Left lung (tissue), 10 donors: ENCODE results near the gene ANGEL2. TPM values are rescaled to one million over a fixed set of nuclear protein-coding genes. Genes with fewer than 3 reads are reported as not detected.

Experiments
- ATAC-seq: fragments of 200-7000 bp; cut with Tn5 transposase; one replicate; pipeline ENCODE4 v1.9.1; 2020; ENCODE audit warnings: moderate library complexity
- DNase-seq, 4 donors: peaks; one replicate each; pipeline ENCODE4 v3.0.0-alpha.2; 2013 to 2020
- H3K27ac ChIP-seq, 2 donors: fragments of 200-600 bp; sonication (generic) in 1 of 2; one replicate each; pipeline versions ENCODE4 v1.5.0 to v1.8.0; 2020 to 2021
- H3K27me3 ChIP-seq, 2 donors: fragments of 200-600 bp; sonication (generic) in 1 of 2; one replicate each; pipeline versions ENCODE4 v1.5.0 to v1.8.0; 2020 to 2021
- H3K36me3 ChIP-seq, 2 donors: fragments of 200-600 bp; sonication (generic) in 1 of 2; one replicate each; pipeline versions ENCODE4 v1.5.0 to v1.8.0; 2020 to 2021
- H3K4me1 ChIP-seq, 2 donors: fragments of 200-600 bp; one replicate each; pipeline ENCODE4 v1.8.0; 2021
- H3K4me3 ChIP-seq, 2 donors: fragments of 200-600 bp; sonication (generic) in 1 of 2; one replicate each; pipeline versions ENCODE4 v1.5.0 to v1.8.0; 2020 to 2021; ENCODE audit warnings: mild to moderate bottlenecking in 1 of 2
- H3K9me3 ChIP-seq, 2 donors: fragments of 200-600 bp; sonication (generic) in 1 of 2; one replicate each; pipeline versions ENCODE4 v1.5.0 to v1.8.0; 2020 to 2021
- intact Hi-C, 2 donors: fragments of 100-400 bp; cut with DNase I; formaldehyde crosslinking; loops; one replicate each; pipeline versions ENCODE4 v1.11.2 to v1.14.2; 2022
- polyA plus RNA-seq, 6 donors: library from polyadenylated mRNA; unstranded; fragments of 120-200 nt; gene quantifications; one replicate each; pipeline ENCODE4 v1.2.1, GENCODE V29; 2013; ENCODE audit not compliant: insufficient read length in 6 of 6
- total RNA-seq, 2 donors: library from RNA; stranded (reverse); fragmentation: NEBNext Ultra II Directional; extraction: Animal tissue kit (Norgen Biotek cat#: 25700); gene quantifications; one replicate each; pipeline ENCODE4 v1.2.1, GENCODE V29; 2021
- TF ChIP-seq, protein P1 (sequence below), 2 donors: fragments of 200-600 bp; sonication (generic) in 1 of 2; IDR thresholded peaks; one replicate each; pipeline versions ENCODE4 v1.5.0 to v1.8.0; 2021; ENCODE audit warnings: antibody characterized with exemption in 2 of 2
- donor health status: DM: no; HTN: yes; CAD: no.
- donor health status: DM: no; HTN: no; CAD: no.

ANGEL2 gene
- total and polyA plus RNA-seq, 8 donors: 24.0 to 56.9 (median 44.8) TPM

DNA sequence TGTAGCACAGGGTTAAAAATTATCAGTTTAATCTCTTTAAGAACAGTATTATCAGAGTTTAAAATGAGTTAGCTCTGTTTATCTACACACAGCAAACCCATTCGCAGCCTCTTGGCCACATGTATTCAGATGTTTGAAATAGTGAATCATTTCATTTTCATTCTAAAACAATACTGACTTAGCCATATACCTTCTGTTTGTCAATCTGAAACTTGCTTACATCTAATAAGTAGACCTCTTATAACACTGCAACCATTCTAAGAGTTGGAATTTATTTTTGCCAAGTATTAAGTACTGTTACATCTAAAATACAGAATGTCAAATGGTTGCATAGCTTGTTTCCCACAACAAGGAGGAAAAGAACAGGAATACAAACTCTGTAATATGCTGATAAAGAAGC lies 25.4 kb downstream of the ANGEL2 start:
- Histone ChIP-seq H3K36me3 (peaks cover 0 to 49% of the 10 kb centered on the region in 2 donors), H3K4me3 (no peak overlapping the region), H3K27me3 (no peaks in the 10 kb centered on the region), H3K27ac (no peak overlapping the region), H3K4me1 (no peaks in the 10 kb centered on the region), H3K9me3 (no peaks in the 10 kb centered on the region)
- TF ChIP-seq, protein P1, sequence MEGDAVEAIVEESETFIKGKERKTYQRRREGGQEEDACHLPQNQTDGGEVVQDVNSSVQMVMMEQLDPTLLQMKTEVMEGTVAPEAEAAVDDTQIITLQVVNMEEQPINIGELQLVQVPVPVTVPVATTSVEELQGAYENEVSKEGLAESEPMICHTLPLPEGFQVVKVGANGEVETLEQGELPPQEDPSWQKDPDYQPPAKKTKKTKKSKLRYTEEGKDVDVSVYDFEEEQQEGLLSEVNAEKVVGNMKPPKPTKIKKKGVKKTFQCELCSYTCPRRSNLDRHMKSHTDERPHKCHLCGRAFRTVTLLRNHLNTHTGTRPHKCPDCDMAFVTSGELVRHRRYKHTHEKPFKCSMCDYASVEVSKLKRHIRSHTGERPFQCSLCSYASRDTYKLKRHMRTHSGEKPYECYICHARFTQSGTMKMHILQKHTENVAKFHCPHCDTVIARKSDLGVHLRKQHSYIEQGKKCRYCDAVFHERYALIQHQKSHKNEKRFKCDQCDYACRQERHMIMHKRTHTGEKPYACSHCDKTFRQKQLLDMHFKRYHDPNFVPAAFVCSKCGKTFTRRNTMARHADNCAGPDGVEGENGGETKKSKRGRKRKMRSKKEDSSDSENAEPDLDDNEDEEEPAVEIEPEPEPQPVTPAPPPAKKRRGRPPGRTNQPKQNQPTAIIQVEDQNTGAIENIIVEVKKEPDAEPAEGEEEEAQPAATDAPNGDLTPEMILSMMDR (IDR thresholded peaks at IDR 0.05): no peak
- ATAC-seq (no peak), DNase-seq (no peak)
- intact Hi-C loops: no loop called here

GRCh38 chr1:212987702-212988322 lies 27.9 kb downstream of the ANGEL2 start:
- H3K9me3 ChIP-seq: no peaks in the 10 kb centered on the region
- peaks cover 0 to 27% of the 10 kb centered on the region in 2 donors for H3K36me3 ChIP-seq
- intact Hi-C loops: no loop called here
- no peaks in the 10 kb centered on the region for H3K4me1 ChIP-seq
- no peaks in the 10 kb centered on the region for H3K27me3 ChIP-seq
- H3K4me3 ChIP-seq: no peak overlapping the region
- TF ChIP-seq, protein P1 (IDR thresholded peaks at IDR 0.05): no peak
- H3K27ac ChIP-seq: no peak overlapping the region
- ATAC-seq (no peak), DNase-seq (no peak)

DNA sequence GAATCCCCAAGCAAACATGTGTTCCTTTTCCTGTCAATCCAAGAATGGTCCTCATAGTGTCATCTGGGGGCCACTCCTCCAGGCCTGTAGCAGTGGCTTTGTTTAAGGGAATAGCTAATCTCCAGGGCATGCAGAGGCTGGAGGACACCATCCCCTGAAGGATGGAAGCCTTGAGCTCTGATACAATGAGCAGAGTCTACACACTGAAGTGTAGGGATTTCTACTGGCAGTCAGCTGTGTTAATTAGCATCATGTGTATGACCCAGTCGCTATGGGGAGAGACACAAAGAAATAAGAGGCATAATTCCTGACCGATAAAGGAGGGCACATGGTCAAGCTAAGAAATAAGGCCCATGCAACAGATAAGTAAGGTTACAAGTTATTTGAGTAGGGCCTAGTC lies 29.1 kb downstream of the ANGEL2 start:
- H3K27me3 ChIP-seq: no peaks in the 10 kb centered on the region
- intact Hi-C loops: no loop called here
- H3K4me3 ChIP-seq: no peak overlapping the region
- no peaks in the 10 kb centered on the region for H3K9me3 ChIP-seq
- TF ChIP-seq, protein P1 (IDR thresholded peaks at IDR 0.05): no peak
- no peak for DNase-seq
- no peak overlapping the region for H3K27ac ChIP-seq
- peaks cover 0 to 14% of the 10 kb centered on the region in 2 donors for H3K36me3 ChIP-seq
- ATAC-seq: no peak
- H3K4me1 ChIP-seq: peaks cover 0 to 1% of the 10 kb centered on the region in 2 donors

DNA sequence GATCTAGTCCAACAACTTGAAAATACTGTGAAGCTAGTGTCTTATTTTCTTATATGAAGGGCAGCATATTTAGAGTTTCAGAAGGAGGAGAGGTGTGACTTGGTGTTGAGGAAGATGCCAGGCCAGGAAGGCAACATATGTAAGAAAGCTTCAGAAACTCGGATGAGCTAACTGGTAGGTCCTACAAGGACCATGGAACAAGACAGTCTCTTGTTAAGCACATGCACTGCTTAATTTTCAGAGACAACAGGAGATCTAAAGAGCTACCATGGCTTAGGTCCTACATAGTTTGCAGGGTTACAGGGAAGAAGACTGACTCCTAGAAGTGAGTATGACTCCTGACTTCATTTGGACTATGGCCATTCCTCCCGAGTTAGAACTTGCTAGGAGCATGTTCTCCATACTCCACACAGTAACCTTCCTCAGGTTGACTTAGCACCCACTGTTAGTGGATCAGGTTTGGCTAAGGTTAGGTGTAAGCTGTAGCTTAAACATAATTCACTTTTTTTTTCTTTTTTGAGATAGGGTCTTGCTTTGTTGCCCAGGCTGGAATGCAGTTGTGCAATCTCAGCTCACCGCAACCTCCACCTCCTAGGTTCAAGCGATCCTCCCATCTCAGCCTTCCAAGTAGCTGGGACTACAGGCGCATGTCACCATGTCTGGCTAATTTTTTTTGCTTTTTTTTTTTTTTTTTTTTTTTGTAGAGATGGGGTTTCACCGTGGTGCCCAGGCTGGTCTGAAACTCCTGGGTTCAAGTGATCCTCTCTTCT lies 31.0 kb downstream of the ANGEL2 start:
- Histone ChIP-seq H3K27me3 (no peaks in the 10 kb centered on the region), H3K27ac (no peak overlapping the region), H3K9me3 (no peaks in the 10 kb centered on the region), H3K4me1 (peaks cover 0 to 11% of the 10 kb centered on the region in 2 donors), H3K36me3 (peaks cover 0 to 4% of the 10 kb centered on the region in 2 donors), H3K4me3 (no peak overlapping the region)
- ATAC-seq (no peak), DNase-seq (no peak)
- TF ChIP-seq, protein P1 (IDR thresholded peaks at IDR 0.05): no peak
- intact Hi-C loops: no loop called here

DNA sequence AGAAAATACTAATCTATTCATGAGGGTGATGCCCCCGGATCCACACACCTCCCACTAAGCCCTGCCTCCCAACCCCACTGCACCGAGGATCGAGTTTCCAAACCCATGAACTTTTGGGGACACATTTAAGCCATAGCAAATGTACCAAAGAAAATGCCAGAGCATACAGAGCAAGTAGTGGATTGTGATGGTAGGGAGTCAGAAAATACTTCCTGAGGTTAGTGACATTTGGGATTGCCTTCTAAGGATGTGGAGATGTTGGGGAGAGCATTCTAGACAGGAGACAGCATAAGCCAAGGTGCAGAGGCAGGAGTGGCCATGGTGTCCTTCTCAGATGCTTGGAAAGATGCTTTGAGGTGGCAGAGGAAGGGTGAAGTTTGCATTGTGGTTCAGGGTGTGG lies 32.2 kb downstream of the ANGEL2 start:
- H3K27ac ChIP-seq: no peak overlapping the region
- H3K4me3 ChIP-seq: no peak overlapping the region
- H3K36me3 ChIP-seq: no peaks in the 10 kb centered on the region
- ATAC-seq (no peak), DNase-seq (no peak)
- intact Hi-C loops: no loop called here
- peaks cover 0 to 11% of the 10 kb centered on the region in 2 donors for H3K4me1 ChIP-seq
- TF ChIP-seq, protein P1 (IDR thresholded peaks at IDR 0.05): no peak
- no peaks in the 10 kb centered on the region for H3K9me3 ChIP-seq
- H3K27me3 ChIP-seq: no peaks in the 10 kb centered on the region
